ENCODE results near the gene RASGRP4.

DNA sequence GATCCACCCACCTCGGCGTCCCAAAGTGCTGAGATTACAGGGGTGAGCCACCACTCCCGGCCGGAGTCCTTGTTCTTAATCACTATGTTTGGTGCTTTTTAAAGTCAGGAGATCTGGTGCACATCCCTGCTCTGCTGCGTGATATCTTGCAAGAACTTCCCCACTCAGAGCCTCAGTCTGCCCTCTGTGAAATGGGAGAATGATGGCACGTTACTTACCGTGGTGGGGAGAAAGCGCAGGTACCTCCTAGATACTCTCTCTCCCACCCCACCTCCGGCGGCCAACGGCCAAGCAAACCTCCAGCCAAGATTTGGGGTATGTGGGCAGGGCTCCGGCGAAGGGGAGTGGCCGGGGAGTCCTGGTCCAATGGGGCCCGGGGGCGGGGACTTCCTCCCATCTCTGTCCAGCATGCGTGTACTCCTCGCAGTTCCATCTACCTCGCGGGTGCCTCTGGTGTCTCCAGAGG is 7.3 kb upstream of the RASGRP4 start, which contains the start of gene RYR1:
- TF ChIP-seq, protein P1, sequence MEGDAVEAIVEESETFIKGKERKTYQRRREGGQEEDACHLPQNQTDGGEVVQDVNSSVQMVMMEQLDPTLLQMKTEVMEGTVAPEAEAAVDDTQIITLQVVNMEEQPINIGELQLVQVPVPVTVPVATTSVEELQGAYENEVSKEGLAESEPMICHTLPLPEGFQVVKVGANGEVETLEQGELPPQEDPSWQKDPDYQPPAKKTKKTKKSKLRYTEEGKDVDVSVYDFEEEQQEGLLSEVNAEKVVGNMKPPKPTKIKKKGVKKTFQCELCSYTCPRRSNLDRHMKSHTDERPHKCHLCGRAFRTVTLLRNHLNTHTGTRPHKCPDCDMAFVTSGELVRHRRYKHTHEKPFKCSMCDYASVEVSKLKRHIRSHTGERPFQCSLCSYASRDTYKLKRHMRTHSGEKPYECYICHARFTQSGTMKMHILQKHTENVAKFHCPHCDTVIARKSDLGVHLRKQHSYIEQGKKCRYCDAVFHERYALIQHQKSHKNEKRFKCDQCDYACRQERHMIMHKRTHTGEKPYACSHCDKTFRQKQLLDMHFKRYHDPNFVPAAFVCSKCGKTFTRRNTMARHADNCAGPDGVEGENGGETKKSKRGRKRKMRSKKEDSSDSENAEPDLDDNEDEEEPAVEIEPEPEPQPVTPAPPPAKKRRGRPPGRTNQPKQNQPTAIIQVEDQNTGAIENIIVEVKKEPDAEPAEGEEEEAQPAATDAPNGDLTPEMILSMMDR (IDR thresholded peaks at IDR 0.05; ENCODE audit: insufficient read depth, low read length) = no peak
- no peak for TF ChIP-seq POLR2AphosphoS5 (IDR thresholded peaks at IDR 0.05; ENCODE audit: low read depth)
- TF ChIP-seq, protein P2, sequence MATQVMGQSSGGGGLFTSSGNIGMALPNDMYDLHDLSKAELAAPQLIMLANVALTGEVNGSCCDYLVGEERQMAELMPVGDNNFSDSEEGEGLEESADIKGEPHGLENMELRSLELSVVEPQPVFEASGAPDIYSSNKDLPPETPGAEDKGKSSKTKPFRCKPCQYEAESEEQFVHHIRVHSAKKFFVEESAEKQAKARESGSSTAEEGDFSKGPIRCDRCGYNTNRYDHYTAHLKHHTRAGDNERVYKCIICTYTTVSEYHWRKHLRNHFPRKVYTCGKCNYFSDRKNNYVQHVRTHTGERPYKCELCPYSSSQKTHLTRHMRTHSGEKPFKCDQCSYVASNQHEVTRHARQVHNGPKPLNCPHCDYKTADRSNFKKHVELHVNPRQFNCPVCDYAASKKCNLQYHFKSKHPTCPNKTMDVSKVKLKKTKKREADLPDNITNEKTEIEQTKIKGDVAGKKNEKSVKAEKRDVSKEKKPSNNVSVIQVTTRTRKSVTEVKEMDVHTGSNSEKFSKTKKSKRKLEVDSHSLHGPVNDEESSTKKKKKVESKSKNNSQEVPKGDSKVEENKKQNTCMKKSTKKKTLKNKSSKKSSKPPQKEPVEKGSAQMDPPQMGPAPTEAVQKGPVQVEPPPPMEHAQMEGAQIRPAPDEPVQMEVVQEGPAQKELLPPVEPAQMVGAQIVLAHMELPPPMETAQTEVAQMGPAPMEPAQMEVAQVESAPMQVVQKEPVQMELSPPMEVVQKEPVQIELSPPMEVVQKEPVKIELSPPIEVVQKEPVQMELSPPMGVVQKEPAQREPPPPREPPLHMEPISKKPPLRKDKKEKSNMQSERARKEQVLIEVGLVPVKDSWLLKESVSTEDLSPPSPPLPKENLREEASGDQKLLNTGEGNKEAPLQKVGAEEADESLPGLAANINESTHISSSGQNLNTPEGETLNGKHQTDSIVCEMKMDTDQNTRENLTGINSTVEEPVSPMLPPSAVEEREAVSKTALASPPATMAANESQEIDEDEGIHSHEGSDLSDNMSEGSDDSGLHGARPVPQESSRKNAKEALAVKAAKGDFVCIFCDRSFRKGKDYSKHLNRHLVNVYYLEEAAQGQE (IDR thresholded peaks at IDR 0.05; ENCODE audit: insufficient replicate concordance, low read depth) = peak; percentile 60
- no peak for TF ChIP-seq GABPA (IDR thresholded peaks at IDR 0.05; ENCODE audit: low read depth)
- TF ChIP-seq SPI1 (IDR thresholded peaks at IDR 0.05; ENCODE audit: borderline replicate concordance, low read depth) = no peak
